SIG-M5 (cell line): ENCODE results near the gene RPA1.
"Not testable (repeated sequence)": the region's sequence is repeated elsewhere in the genome, so short reads cannot be mapped to it uniquely, and the experiment has no call there.

ENCODE experiments used
- DNase-seq: peaks from one replicate; lab custom pipeline; 2025; lab: John Stamatoyannopoulos, UW

The RPA1 gene

GRCh38 chr17:1813088-1813487 is 16.7 kb upstream of the RPA1 start:
- no peak for DNase-seq

GRCh38 chr17:1820528-1821252 is 9.1 kb upstream of the RPA1 start:
- DNase-seq: no peak

GRCh38 chr17:1829216-1829591 is 601 bp upstream of the RPA1 start:
- no peak for DNase-seq

GRCh38 chr17:1830288-1830687 is 483 bp downstream of the RPA1 start:
- no peak for DNase-seq

GRCh38 chr17:1834380-1835149 is 4.8 kb downstream of the RPA1 start:
- no peak for DNase-seq

- DNase-seq: no peak
Measured at GRCh38 chr17:1839516-1839915, 9.7 kb downstream of the RPA1 start.

GRCh38 chr17:1843947-1844346 is 14.1 kb downstream of the RPA1 start:
- DNase-seq: no peak

- no peak for DNase-seq
Measured at GRCh38 chr17:1847191-1847590, 17.4 kb downstream of the RPA1 start.

GRCh38 chr17:1852327-1852726 is 22.5 kb downstream of the RPA1 start:
- no peak for DNase-seq

GRCh38 chr17:1853698-1854097 is 23.9 kb downstream of the RPA1 start:
- no peak for DNase-seq

- DNase-seq: not testable (repeated sequence)
Measured at GRCh38 chr17:1856462-1856861, 26.7 kb downstream of the RPA1 start.

- no peak for DNase-seq
Measured at GRCh38 chr17:1860978-1861377, 31.2 kb downstream of the RPA1 start.

GRCh38 chr17:1861391-1862010 is 31.7 kb downstream of the RPA1 start:
- no peak for DNase-seq

- DNase-seq: no peak
Measured at GRCh38 chr17:1865252-1866037, 35.6 kb downstream of the RPA1 start.

GRCh38 chr17:1867307-1867706 is 37.5 kb downstream of the RPA1 start:
- no peak for DNase-seq

- DNase-seq: no peak
Measured at GRCh38 chr17:1868090-1868489, 38.3 kb downstream of the RPA1 start.

- no peak for DNase-seq
Measured at GRCh38 chr17:1870592-1870991, 40.8 kb downstream of the RPA1 start.

- no peak for DNase-seq
Measured at GRCh38 chr17:1871756-1872155, 42.0 kb downstream of the RPA1 start.

GRCh38 chr17:1872254-1872653 is 42.4 kb downstream of the RPA1 start:
- no peak for DNase-seq

GRCh38 chr17:1872976-1873375 is 43.2 kb downstream of the RPA1 start:
- DNase-seq: no peak

GRCh38 chr17:1873418-1873817 is 43.6 kb downstream of the RPA1 start:
- DNase-seq: no peak

GRCh38 chr17:1875597-1875996 is 45.8 kb downstream of the RPA1 start:
- no peak for DNase-seq
